Liver (tissue), 9 donors: ENCODE data around the gene VIPR2. TPM values are rescaled to one million over a fixed set of nuclear protein-coding genes. Genes with fewer than 3 reads are reported as not detected.

Source experiments
- DNase-seq: peaks from one replicate; pipeline ENCODE4 v3.0.0-alpha.2; 2017; ENCODE audit warnings: low spot score
- H3K27ac ChIP-seq, 2 donors: one replicate each; pipeline ENCODE4 v1.7.0; 2013; ENCODE audit warnings: inconsistent platforms in 2 of 2, low read length in 2 of 2, control low read depth in 1 of 2, low read depth in 1 of 2, mild to moderate bottlenecking in 1 of 2
- H3K27me3 ChIP-seq, 4 donors: one replicate each; pipeline versions ENCODE4 v1.6.1 to v1.7.0; 2013; ENCODE audit warnings: low read length in 3 of 4, inconsistent platforms in 1 of 4, mild to moderate bottlenecking in 1 of 4, moderate library complexity in 1 of 4; ENCODE audit not compliant: control insufficient read depth in 4 of 4, insufficient read depth in 4 of 4
- H3K36me3 ChIP-seq, 4 donors: one replicate each; pipeline versions ENCODE4 v1.6.1 to v1.7.0; 2013; ENCODE audit warnings: low read length in 3 of 4, mild to moderate bottlenecking in 3 of 4, low read depth in 1 of 4, moderate library complexity in 1 of 4; ENCODE audit not compliant: control insufficient read depth in 4 of 4, insufficient read depth in 3 of 4
- H3K4me1 ChIP-seq, 4 donors: one replicate each; pipeline versions ENCODE4 v1.6.1 to v1.7.0; 2013; ENCODE audit warnings: low read length in 3 of 4, mild to moderate bottlenecking in 3 of 4, moderate library complexity in 1 of 4; ENCODE audit not compliant: control insufficient read depth in 4 of 4, insufficient read depth in 4 of 4
- H3K4me3 ChIP-seq, 3 donors: one replicate each; pipeline versions ENCODE4 v1.6.1 to v1.7.0; 2013; ENCODE audit warnings: low read length in 3 of 3, control low read depth in 1 of 3, low read depth in 1 of 3, mild to moderate bottlenecking in 1 of 3
- H3K9ac ChIP-seq, 2 donors: one replicate each; pipeline ENCODE4 v1.7.0; 2013; ENCODE audit warnings: low read length in 2 of 2, mild to moderate bottlenecking in 2 of 2, moderate library complexity in 2 of 2, control low read depth in 1 of 2, low read depth in 1 of 2
- H3K9me3 ChIP-seq, 4 donors: one replicate each; pipeline versions ENCODE4 v1.6.1 to v1.7.0; 2013; ENCODE audit warnings: low read length in 3 of 4; ENCODE audit not compliant: control insufficient read depth in 4 of 4
- CTCF ChIP-seq: fragments of 150-350 bp; IDR thresholded peaks from 2 replicates; pipeline ENCODE4 v1.5.1; 2017; ENCODE audit warnings: improper control_type of control experiment, low read depth, low read length; ENCODE audit not compliant: missing input control
- EGR1 ChIP-seq, 2 donors: IDR thresholded peaks; 2 replicates each; pipeline ENCODE4 v1.6.1; 2016 to 2018; ENCODE audit warnings: antibody characterized with exemption in 2 of 2, low read depth in 2 of 2
- HNF4A ChIP-seq, 2 donors: conservative IDR thresholded peaks; 2 replicates each; pipeline ENCODE4 v1.6.1; 2016; ENCODE audit warnings: antibody characterized with exemption in 2 of 2, mild to moderate bottlenecking in 2 of 2
- HNF4G ChIP-seq: IDR thresholded peaks from 2 replicates; pipeline ENCODE4 v1.6.1; 2016; ENCODE audit warnings: antibody characterized with exemption
- JUND ChIP-seq, 2 donors: IDR thresholded peaks; 2 replicates each; pipeline ENCODE4 v1.6.1; 2016; ENCODE audit warnings: antibody characterized with exemption in 2 of 2
- MAX ChIP-seq: IDR thresholded peaks from 2 replicates; pipeline ENCODE4 v1.6.1; 2016; ENCODE audit warnings: antibody characterized with exemption
- NR2F2 ChIP-seq: IDR thresholded peaks from 2 replicates; pipeline ENCODE4 v1.6.1; 2016; ENCODE audit warnings: antibody characterized with exemption
- RAD21 ChIP-seq, 2 donors: IDR thresholded peaks; 2 replicates each; pipeline ENCODE4 v1.6.1; 2016; ENCODE audit warnings: antibody characterized with exemption in 2 of 2, mild to moderate bottlenecking in 2 of 2
- SP1 ChIP-seq: IDR thresholded peaks from 2 replicates; pipeline ENCODE4 v1.6.1; 2018; ENCODE audit warnings: antibody characterized with exemption, mild to moderate bottlenecking
- TAF1 ChIP-seq: conservative IDR thresholded peaks from 2 replicates; pipeline ENCODE4 v1.6.1; 2016; ENCODE audit warnings: antibody characterized with exemption, mild to moderate bottlenecking
- WGBS: extraction: QIAGEN DNeasy Blood & Tissue Kit; methylation state at CpG from one replicate; pipeline ENCODE4 v1.1.7; 2013; 5-methylcytosine and 5-hydroxymethylcytosine counted together
- polyA plus RNA-seq, 2 donors: library from polyadenylated mRNA; stranded (reverse) in 1 of 2; unstranded in 1 of 2; fragments of 200-250 nt in 1 of 2; fragments of >200 nt in 1 of 2; fragmentation: Nextera tagmentation in 1 of 2; extraction: Ambion mirVana in 1 of 2; gene quantifications; one replicate each; pipeline versions ENCODE4 v1.2.1 to v1.2.3, GENCODE V29; 2013 to 2015
- total RNA-seq, 2 donors: library from RNA; depleted of rRNA; stranded (reverse); fragments of >200 nt; gene quantifications; one replicate each; pipeline ENCODE4 v1.2.3, GENCODE V29; 2014
- TF ChIP-seq, protein P1 (sequence below): IDR thresholded peaks from 2 replicates; pipeline ENCODE4 v1.6.1; 2016; ENCODE audit warnings: antibody characterized with exemption, mild to moderate bottlenecking
- donor health status: healthy.
- donor health status: healthy.
- donor health status: healthy.
- donor health status: healthy.
- donor health status: healthy.

The VIPR2 gene
- total and polyA plus RNA-seq, 4 donors = 0.05 to 0.17 (median 0.10) TPM; not detected in 1

DNA sequence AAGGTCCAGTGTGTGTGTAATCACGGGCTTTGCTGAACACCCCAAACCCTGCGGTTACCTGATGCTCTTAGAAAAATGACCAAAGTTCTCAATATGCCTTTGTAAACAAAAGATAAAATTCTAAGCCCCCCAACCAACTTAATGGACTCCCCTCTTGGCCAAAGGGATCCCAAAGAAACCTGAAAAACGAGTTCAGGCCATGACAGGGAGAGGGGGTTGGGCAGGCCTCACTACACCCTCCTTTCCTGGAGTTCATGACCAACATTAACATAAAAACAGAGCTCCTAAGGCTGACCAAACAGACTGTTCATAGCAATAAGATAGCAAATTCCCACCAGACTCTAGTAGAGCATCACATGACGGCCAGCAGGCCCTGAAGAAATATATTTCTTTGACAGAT lies 3.0 kb upstream of the VIPR2 start (continued):
- TF ChIP-seq CTCF (no peak), JUND (IDR thresholded peaks at IDR 0.05) (no peak)

- Histone ChIP-seq H3K27me3 (peaks cover 0 to 8% (median 5%) of the 10 kb centered on the region in 4 donors), H3K27ac (no peak overlapping the region), H3K4me1 (peaks cover 0 to 12% (median 9%) of the 10 kb centered on the region in 4 donors), H3K4me3 (no peak overlapping the region), H3K9me3 (no peaks in the 10 kb centered on the region), H3K9ac (no peak overlapping the region), H3K36me3 (no peaks in the 10 kb centered on the region)
- TF ChIP-seq, protein P1, sequence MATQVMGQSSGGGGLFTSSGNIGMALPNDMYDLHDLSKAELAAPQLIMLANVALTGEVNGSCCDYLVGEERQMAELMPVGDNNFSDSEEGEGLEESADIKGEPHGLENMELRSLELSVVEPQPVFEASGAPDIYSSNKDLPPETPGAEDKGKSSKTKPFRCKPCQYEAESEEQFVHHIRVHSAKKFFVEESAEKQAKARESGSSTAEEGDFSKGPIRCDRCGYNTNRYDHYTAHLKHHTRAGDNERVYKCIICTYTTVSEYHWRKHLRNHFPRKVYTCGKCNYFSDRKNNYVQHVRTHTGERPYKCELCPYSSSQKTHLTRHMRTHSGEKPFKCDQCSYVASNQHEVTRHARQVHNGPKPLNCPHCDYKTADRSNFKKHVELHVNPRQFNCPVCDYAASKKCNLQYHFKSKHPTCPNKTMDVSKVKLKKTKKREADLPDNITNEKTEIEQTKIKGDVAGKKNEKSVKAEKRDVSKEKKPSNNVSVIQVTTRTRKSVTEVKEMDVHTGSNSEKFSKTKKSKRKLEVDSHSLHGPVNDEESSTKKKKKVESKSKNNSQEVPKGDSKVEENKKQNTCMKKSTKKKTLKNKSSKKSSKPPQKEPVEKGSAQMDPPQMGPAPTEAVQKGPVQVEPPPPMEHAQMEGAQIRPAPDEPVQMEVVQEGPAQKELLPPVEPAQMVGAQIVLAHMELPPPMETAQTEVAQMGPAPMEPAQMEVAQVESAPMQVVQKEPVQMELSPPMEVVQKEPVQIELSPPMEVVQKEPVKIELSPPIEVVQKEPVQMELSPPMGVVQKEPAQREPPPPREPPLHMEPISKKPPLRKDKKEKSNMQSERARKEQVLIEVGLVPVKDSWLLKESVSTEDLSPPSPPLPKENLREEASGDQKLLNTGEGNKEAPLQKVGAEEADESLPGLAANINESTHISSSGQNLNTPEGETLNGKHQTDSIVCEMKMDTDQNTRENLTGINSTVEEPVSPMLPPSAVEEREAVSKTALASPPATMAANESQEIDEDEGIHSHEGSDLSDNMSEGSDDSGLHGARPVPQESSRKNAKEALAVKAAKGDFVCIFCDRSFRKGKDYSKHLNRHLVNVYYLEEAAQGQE = no peak
- TF ChIP-seq EGR1 (IDR thresholded peaks at IDR 0.05; ENCODE audit: low read depth in 2 of 2) = no peak
- TF ChIP-seq RAD21 (IDR thresholded peaks at IDR 0.05) = no peak
- no peak for TF ChIP-seq MAX
- no peak for TF ChIP-seq SP1
- DNase-seq = no peak
- 88% methylated on average over 13 of the region's 13 CpGs for WGBS
These were observed 2.6 kb upstream of the VIPR2 start for GRCh38 chr7:159147246-159147645.

DNA sequence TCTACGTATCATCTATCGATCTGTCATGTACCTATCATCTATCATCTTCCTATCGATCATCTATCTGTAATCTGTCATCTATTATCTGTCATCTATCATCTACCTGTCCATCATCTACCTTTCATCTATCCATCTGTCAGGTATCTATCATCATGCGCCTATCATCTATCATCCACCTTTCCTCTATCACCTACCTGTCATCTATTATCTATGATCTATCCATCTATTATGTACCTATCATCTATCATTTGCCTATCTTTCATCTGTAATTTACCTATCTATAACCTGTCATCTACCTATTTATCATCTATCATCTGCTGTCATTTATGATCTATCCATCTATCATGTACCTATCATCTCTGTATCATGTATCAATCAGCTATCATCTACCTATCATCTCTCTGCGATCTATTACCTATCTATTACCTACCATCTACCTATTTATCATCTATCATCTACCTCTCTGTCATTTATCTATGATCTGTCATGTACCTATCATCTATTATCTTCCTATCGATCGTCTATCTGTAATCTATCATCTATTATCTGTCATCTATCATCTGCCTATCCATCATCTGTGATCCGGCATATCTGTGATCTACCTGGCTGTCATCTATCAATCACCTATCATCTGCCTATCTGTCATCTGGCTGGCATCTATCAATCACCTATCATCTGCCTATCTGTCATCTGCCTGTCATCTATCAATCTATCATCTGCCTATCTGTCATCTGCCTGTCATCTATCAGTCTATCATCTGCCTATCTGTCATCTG lies 1.6 kb upstream of the VIPR2 start:
- H3K9me3 ChIP-seq = no peaks in the 10 kb centered on the region
- no peak overlapping the region for H3K27ac ChIP-seq
- H3K27me3 ChIP-seq = peaks cover 0 to 8% (median 6%) of the 10 kb centered on the region in 4 donors
- peaks cover 0 to 12% (median 9%) of the 10 kb centered on the region in 4 donors for H3K4me1 ChIP-seq
- H3K4me3 ChIP-seq = no peak overlapping the region
- H3K36me3 ChIP-seq = no peaks in the 10 kb centered on the region
- no peak overlapping the region for H3K9ac ChIP-seq
- TF ChIP-seq HNF4G = no peak
- TF ChIP-seq TAF1 = no peak
- TF ChIP-seq HNF4A (conservative IDR thresholded peaks at IDR 0.05) = no peak
- TF ChIP-seq NR2F2 = no peak
- TF ChIP-seq MAX = no peak
- no peak for DNase-seq
- WGBS = 95% methylated on average over 8 of the region's 8 CpGs
